DND-41 (cell line): ENCODE results near the gene HSDL2.

ENCODE experiments used
- CTCF ChIP-seq: IDR thresholded peaks from 2 replicates; pipeline ENCODE4 v1.5.1; 2012; ENCODE audit warnings: borderline replicate concordance, low read length, moderate library complexity, mild to moderate bottlenecking; ENCODE audit not compliant: poor library complexity, severe bottlenecking; ENCODE audit errors: extremely low read depth
- EZH2 ChIP-seq: IDR thresholded peaks from 3 replicates; pipeline ENCODE4 v1.6.1; 2012; ENCODE audit warnings: borderline replicate concordance, low read depth, mild to moderate bottlenecking, moderate library complexity, low read length, inconsistent platforms; ENCODE audit not compliant: severe bottlenecking

GRCh38 chr9:112377684-112378327 is 2.1 kb upstream of the HSDL2 start:
- TF ChIP-seq CTCF (no peak), EZH2 (no peak)
